Cardiac ventricle fibroblast (primary cell): ENCODE data around the gene GPR75. TPM values are rescaled to one million over a fixed set of nuclear protein-coding genes. Genes with fewer than 3 reads are reported as not detected.

ENCODE experiments used
- total RNA-seq: library from RNA; depleted of rRNA; stranded (reverse); fragments of >200 nt; gene quantifications from 2 replicates; pipeline ENCODE4 v1.2.3, GENCODE V29; 2015

GPR75 gene
- total RNA-seq: 0.05 and 0.25 TPM in 2 replicates

DNA sequence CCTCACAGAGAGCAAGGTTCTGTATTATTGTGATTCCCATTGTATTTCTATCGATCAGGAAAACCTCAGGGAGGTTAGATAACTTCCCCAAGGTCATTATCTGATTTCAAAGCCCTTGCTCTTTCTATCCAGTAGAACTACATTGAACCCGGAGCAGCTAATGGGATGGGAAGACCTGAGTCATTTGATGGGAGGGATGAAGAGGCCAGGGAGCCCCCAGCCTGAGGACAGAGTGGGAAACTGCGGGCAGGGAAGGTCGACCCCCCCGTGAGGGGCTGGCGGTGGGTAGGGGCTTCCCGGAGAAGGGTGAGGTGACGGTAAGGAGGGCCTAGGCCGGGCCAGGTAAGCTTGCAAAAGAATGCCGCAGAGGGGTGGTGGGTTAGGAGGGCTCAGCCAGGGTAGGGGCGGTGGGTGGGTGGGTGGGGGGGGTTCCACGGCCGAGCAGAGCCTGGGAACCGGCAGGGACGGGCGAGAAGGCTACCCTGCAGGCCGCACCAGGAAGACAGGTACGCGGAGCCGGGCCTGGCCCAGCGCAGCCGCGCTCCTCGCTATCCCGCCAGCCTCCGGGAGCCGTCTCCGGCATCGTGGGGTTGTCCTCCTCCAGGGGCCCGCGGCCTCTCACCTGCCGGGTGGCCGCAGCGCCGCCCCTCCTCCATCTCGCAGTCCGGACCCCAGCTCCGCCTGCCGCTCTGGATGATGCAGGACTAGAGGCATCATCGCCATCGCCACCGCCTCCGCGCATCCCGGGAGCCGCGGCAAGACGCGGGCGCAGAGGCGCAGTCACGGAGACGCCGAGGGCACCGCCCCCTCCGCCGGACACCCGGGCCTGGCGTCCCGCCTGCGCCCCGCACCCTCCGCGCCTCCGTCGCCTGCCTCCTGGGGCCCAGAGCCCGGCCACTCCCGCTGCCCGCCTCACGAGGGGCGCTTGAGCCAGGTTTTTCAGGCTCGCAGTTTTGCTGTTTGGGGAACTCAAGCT is at the start of gene GPR75:
Gene GPR75 (minus strand): TSS at position 762 of the 976 bp plus-strand sequence. CDS start 5,211 bp downstream, outside the sequence.

Other genes with a start within 250 kb of the GPR75 start
- gene CHAC2, start 92.2 kb downstream of the GPR75 start, total RNA-seq: 0.34 and 2.3 TPM in 2 replicates
- 10.1 and 10.7 TPM in 2 replicates for gene ASB3, start 73.0 kb downstream of the GPR75 start, total RNA-seq
- 53.9 and 60.6 TPM in 2 replicates for gene ERLEC1, start 72.9 kb downstream of the GPR75 start, total RNA-seq
- gene PSME4, start 111.0 kb upstream of the GPR75 start, total RNA-seq: 16.6 and 18.3 TPM in 2 replicates